SHP77 treated with DMSO at 0.1 percent for 48 hours (cell line): ENCODE results near the gene ARHGAP44.

Source experiments
- DNase-seq: peaks from one replicate; lab custom pipeline; 2025; lab: John Stamatoyannopoulos, UW

ARHGAP44 gene

GRCh38 chr17:12995106-12995895 lies 206.0 kb downstream of the ARHGAP44 start:
- DNase-seq, result no peak

GRCh38 chr17:12995896-12996295 lies 206.6 kb downstream of the ARHGAP44 start:
- DNase-seq, result no peak

- DNase-seq, result no peak
Observed at GRCh38 chr17:12996357-12996756, 207.1 kb downstream of the ARHGAP44 start.

- no peak for DNase-seq
Observed at GRCh38 chr17:12996941-12997340, 207.6 kb downstream of the ARHGAP44 start.

- no peak for DNase-seq
Observed at GRCh38 chr17:12998461-12998860, 209.2 kb downstream of the ARHGAP44 start.

- no peak for DNase-seq
Observed at GRCh38 chr17:12998874-12999273, 209.6 kb downstream of the ARHGAP44 start.

GRCh38 chr17:13000561-13000960 lies 211.3 kb downstream of the ARHGAP44 start:
- no peak for DNase-seq

GRCh38 chr17:13001991-13002615 lies 212.8 kb downstream of the ARHGAP44 start:
- no peak for DNase-seq

- peak; percentile 11 for DNase-seq
Observed at GRCh38 chr17:13002761-13003453, 213.6 kb downstream of the ARHGAP44 start.

GRCh38 chr17:13003454-13003851 lies 214.2 kb downstream of the ARHGAP44 start:
- DNase-seq, result no peak

GRCh38 chr17:13003927-13004326 lies 214.6 kb downstream of the ARHGAP44 start:
- no peak for DNase-seq

GRCh38 chr17:13004336-13004735 lies 215.0 kb downstream of the ARHGAP44 start:
- no peak for DNase-seq

- no peak for DNase-seq
Observed at GRCh38 chr17:13005530-13005929, 216.2 kb downstream of the ARHGAP44 start.

- no peak for DNase-seq
Observed at GRCh38 chr17:13008461-13008860, 219.2 kb downstream of the ARHGAP44 start.

GRCh38 chr17:13010959-13011358 lies 221.7 kb downstream of the ARHGAP44 start:
- no peak for DNase-seq

- DNase-seq, result no peak
Observed at GRCh38 chr17:13014801-13015200, 225.5 kb downstream of the ARHGAP44 start.

- no peak for DNase-seq
Observed at GRCh38 chr17:13016881-13017654, 227.8 kb downstream of the ARHGAP44 start.

GRCh38 chr17:13017655-13018459 lies 228.6 kb downstream of the ARHGAP44 start, which contains the start of gene ELAC2:
Gene ELAC2 (minus strand): TSS chr17:13018027. CDS start chr17:13017947, 80 bp downstream.
- DNase-seq, result peak; percentile 98

- DNase-seq, result peak; percentile 31
Observed at GRCh38 chr17:13024016-13024415, 234.7 kb downstream of the ARHGAP44 start.

- peak; percentile 54 for DNase-seq
Observed at GRCh38 chr17:13024526-13025257, 235.4 kb downstream of the ARHGAP44 start.

- no peak for DNase-seq
Observed at GRCh38 chr17:13025258-13025627, 235.9 kb downstream of the ARHGAP44 start.
